ENCODE data around the gene BLOC1S6. TPM values are rescaled to one million over a fixed set of nuclear protein-coding genes. Genes with fewer than 3 reads are reported as not detected.

Gene BLOC1S6
- total RNA-seq, 1 experiment from 2014 or later: 40.1 TPM

DNA sequence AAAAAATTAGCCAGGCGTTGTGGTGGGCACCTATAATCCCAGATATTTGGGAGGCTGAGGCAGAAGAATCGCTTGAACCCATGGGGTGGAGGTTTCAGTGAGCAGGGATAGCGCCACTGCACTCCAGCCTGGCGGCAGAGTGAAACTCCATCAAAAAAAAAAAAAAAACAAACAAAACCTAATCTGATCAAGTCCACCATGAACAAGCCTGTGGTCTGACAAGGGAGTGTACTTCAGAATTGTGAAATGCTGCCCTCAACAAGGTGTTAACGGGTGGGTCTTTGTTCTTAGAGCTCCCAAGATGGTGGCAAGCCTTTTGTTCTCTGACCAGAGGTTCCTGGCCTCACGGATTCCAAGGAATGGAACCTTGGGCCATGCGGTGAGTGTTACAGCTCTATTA, 40.4 kb upstream of the BLOC1S6 start:
- Histone ChIP-seq H3K4me1 (ENCODE audit: insufficient read depth, low read length) (peaks cover 7% of the 10 kb centered on the region), H4K20me1 (ENCODE audit: low read length) (no peaks in the 10 kb centered on the region), H3K9ac (ENCODE audit: low read length) (no peak overlapping the region), H3K9me2 (replicated peaks; ENCODE audit: low read length) (no peaks in the 10 kb centered on the region), H3K4me2 (ENCODE audit: low read length) (no peak overlapping the region), H3K9me3 (ENCODE audit: low read length) (no peaks in the 10 kb centered on the region), H3F3A (ENCODE audit: low read length, unreplicated experiment) (no peaks in the 10 kb centered on the region), H3K27ac (ENCODE audit: low read length) (no peak overlapping the region), H2AFZ (ENCODE audit: low read length) (no peak overlapping the region), H3K27me3 (ENCODE audit: low read length) (no peaks in the 10 kb centered on the region), H3K36me3 (ENCODE audit: low read depth, low read length) (no peaks in the 10 kb centered on the region), H3K79me2 (ENCODE audit: low read length) (no peaks in the 10 kb centered on the region), H3K4me3 (ENCODE audit: low read length) (no peak overlapping the region)
- DNase-seq (no peak), ATAC-seq (no peak)
- CTCF ChIA-PET: no interaction called here
- intact Hi-C loops (cut with micrococcal nuclease): no loop called here
- TF ChIP-seq, protein P1, sequence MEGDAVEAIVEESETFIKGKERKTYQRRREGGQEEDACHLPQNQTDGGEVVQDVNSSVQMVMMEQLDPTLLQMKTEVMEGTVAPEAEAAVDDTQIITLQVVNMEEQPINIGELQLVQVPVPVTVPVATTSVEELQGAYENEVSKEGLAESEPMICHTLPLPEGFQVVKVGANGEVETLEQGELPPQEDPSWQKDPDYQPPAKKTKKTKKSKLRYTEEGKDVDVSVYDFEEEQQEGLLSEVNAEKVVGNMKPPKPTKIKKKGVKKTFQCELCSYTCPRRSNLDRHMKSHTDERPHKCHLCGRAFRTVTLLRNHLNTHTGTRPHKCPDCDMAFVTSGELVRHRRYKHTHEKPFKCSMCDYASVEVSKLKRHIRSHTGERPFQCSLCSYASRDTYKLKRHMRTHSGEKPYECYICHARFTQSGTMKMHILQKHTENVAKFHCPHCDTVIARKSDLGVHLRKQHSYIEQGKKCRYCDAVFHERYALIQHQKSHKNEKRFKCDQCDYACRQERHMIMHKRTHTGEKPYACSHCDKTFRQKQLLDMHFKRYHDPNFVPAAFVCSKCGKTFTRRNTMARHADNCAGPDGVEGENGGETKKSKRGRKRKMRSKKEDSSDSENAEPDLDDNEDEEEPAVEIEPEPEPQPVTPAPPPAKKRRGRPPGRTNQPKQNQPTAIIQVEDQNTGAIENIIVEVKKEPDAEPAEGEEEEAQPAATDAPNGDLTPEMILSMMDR (conservative IDR thresholded peaks at IDR 0.05; ENCODE audit: low read depth, low read length): no peak
- no peak for TF ChIP-seq EZH2 (IDR thresholded peaks at IDR 0.05; ENCODE audit: low read length, unreplicated experiment)
- TF ChIP-seq EZH2phosphoT487 (IDR thresholded peaks at IDR 0.05; ENCODE audit: borderline replicate concordance, low read length): no peak
- no TSS peak for BruUV-seq (replicated peaks)
- POLR2A ChIA-PET (ENCODE audit: unreplicated experiment): no interaction called here

- Histone ChIP-seq H3K4me1 (ENCODE audit: insufficient read depth, low read length) (peaks cover 7% of the 10 kb centered on the region), H3K9me3 (ENCODE audit: low read length) (no peaks in the 10 kb centered on the region), H3K79me2 (ENCODE audit: low read length) (no peaks in the 10 kb centered on the region), H3F3A (ENCODE audit: low read length, unreplicated experiment) (no peaks in the 10 kb centered on the region), H3K27me3 (ENCODE audit: low read length) (no peaks in the 10 kb centered on the region), H3K9me2 (replicated peaks; ENCODE audit: low read length) (no peaks in the 10 kb centered on the region), H3K36me3 (ENCODE audit: low read depth, low read length) (no peaks in the 10 kb centered on the region), H3K4me3 (ENCODE audit: low read length) (0 out of 2 replicates have a peak overlapping the region, but pooled peaks have one; percentile 3), H3K4me2 (ENCODE audit: low read length) (peak overlapping the region; percentile 69), H4K20me1 (ENCODE audit: low read length) (no peaks in the 10 kb centered on the region), H2AFZ (ENCODE audit: low read length) (no peak overlapping the region), H3K27ac (ENCODE audit: low read length) (peak overlapping the region; percentile 37; the same call in 1 of the 2 replicates), H3K9ac (ENCODE audit: low read length) (no peak overlapping the region)
- ATAC-seq (no peak), DNase-seq (no peak)
- intact Hi-C loops (cut with micrococcal nuclease): no loop called here
- no peak for TF ChIP-seq EZH2 (IDR thresholded peaks at IDR 0.05; ENCODE audit: low read length, unreplicated experiment)
- TF ChIP-seq, protein P1 (conservative IDR thresholded peaks at IDR 0.05; ENCODE audit: low read depth, low read length): no peak
- TF ChIP-seq EZH2phosphoT487 (IDR thresholded peaks at IDR 0.05; ENCODE audit: borderline replicate concordance, low read length): no peak
- POLR2A ChIA-PET (ENCODE audit: unreplicated experiment): no interaction called here
- CTCF ChIA-PET: no interaction called here
- no TSS peak for BruUV-seq (replicated peaks)
Observed at GRCh38 chr15:45548753-45549520, 38.2 kb upstream of the BLOC1S6 start.

Data from PC-3 (cell line).